H9 (cell line): ENCODE results near the gene HSD17B13. TPM values are rescaled to one million over a fixed set of nuclear protein-coding genes. Genes with fewer than 3 reads are reported as not detected.

Source experiments
- DNase-seq: peaks from one replicate; pipeline ENCODE4 v3.0.0-alpha.2; 2017
- H2AFZ ChIP-seq: one replicate; pipeline ENCODE4 v1.6.1; 2013; ENCODE audit warnings: mild to moderate bottlenecking, low read length, control low read depth, moderate library complexity
- H2AK5ac ChIP-seq: 2 replicates; pipeline ENCODE4 v1.6.1; 2013; ENCODE audit warnings: low read length, control low read depth, mixed read lengths; ENCODE audit not compliant: insufficient read length
- H2BK120ac ChIP-seq: one replicate; pipeline ENCODE4 v1.6.1; 2013; ENCODE audit warnings: low read depth, mild to moderate bottlenecking, low read length, control low read depth, inconsistent platforms; ENCODE audit not compliant: poor library complexity, severe bottlenecking
- H2BK12ac ChIP-seq: 2 replicates; pipeline ENCODE4 v1.6.1; 2013; ENCODE audit warnings: low read length, control low read depth, mixed read lengths, low read depth; ENCODE audit not compliant: insufficient read length
- H2BK15ac ChIP-seq: 2 replicates; pipeline ENCODE4 v1.6.1; 2013; ENCODE audit warnings: low read depth, low read length, control low read depth
- H2BK20ac ChIP-seq: one replicate; pipeline ENCODE4 v1.6.1; 2013; ENCODE audit warnings: low read depth, mild to moderate bottlenecking, low read length, control low read depth, inconsistent platforms; ENCODE audit not compliant: poor library complexity, severe bottlenecking
- H2BK5ac ChIP-seq: 2 replicates; pipeline ENCODE4 v1.6.1; 2013; ENCODE audit warnings: low read length, control low read depth, mixed read lengths; ENCODE audit not compliant: insufficient read length
- H3K14ac ChIP-seq: 2 replicates; pipeline ENCODE4 v1.6.1; 2013; ENCODE audit warnings: low read length, control low read depth; ENCODE audit not compliant: insufficient read depth
- H3K18ac ChIP-seq: 2 replicates; pipeline ENCODE4 v1.6.1; 2013; ENCODE audit warnings: low read depth, mild to moderate bottlenecking, mixed read lengths, low read length, control low read depth; ENCODE audit not compliant: insufficient read length
- H3K23ac ChIP-seq: 2 replicates; pipeline ENCODE4 v1.6.1; 2013; ENCODE audit warnings: low read length, control low read depth, mixed read lengths, low read depth; ENCODE audit not compliant: insufficient read length
- H3K23me2 ChIP-seq: 2 replicates; pipeline ENCODE4 v1.6.1; 2013; ENCODE audit warnings: low read depth, mild to moderate bottlenecking, mixed read lengths, low read length, control low read depth; ENCODE audit not compliant: insufficient read length, poor library complexity, severe bottlenecking
- H3K27ac ChIP-seq: 2 replicates; pipeline ENCODE4 v1.5.1; 2013; ENCODE audit warnings: low read length, control low read depth, mixed read lengths, low read depth; ENCODE audit not compliant: insufficient read length
- H3K27me3 ChIP-seq: 2 replicates; pipeline ENCODE4 v1.6.1; 2013; ENCODE audit warnings: low read length, control low read depth, inconsistent platforms; ENCODE audit not compliant: insufficient read depth
- H3K4ac ChIP-seq: 2 replicates; pipeline ENCODE4 v1.6.1; 2013; ENCODE audit warnings: low read depth, mild to moderate bottlenecking, control low read depth, inconsistent platforms, low read length, moderate library complexity
- H3K4me1 ChIP-seq: 2 replicates; pipeline ENCODE4 v1.6.1; 2013; ENCODE audit warnings: low read length, control low read depth, inconsistent platforms; ENCODE audit not compliant: insufficient read depth
- H3K4me2 ChIP-seq: 2 replicates; pipeline ENCODE4 v1.6.1; 2013; ENCODE audit warnings: low read length, control low read depth, mixed read lengths; ENCODE audit not compliant: insufficient read length, insufficient read depth
- H3K56ac ChIP-seq: 2 replicates; pipeline ENCODE4 v1.6.1; 2013; ENCODE audit warnings: low read depth, mild to moderate bottlenecking, mixed read lengths, low read length, control low read depth; ENCODE audit not compliant: insufficient read length
- H3K79me1 ChIP-seq: 2 replicates; pipeline ENCODE4 v1.6.1; 2013; ENCODE audit warnings: low read depth, mild to moderate bottlenecking, moderate library complexity, low read length, control low read depth, inconsistent platforms; ENCODE audit not compliant: insufficient read depth, poor library complexity, severe bottlenecking
- H3K79me2 ChIP-seq: 2 replicates; pipeline ENCODE4 v1.6.1; 2013; ENCODE audit warnings: low read length, control low read depth, inconsistent platforms; ENCODE audit not compliant: insufficient read depth
- H3K9ac ChIP-seq: 2 replicates; pipeline ENCODE4 v1.6.1; 2013; ENCODE audit warnings: low read length, control low read depth, mixed read lengths; ENCODE audit not compliant: insufficient read length; ENCODE audit errors: extremely low read depth
- H3K9me3 ChIP-seq: one replicate; pipeline ENCODE4 v1.6.1; 2013; ENCODE audit warnings: low read depth, low read length, inconsistent platforms; ENCODE audit not compliant: control insufficient read depth
- H3T11ph ChIP-seq: one replicate; pipeline ENCODE4 v1.6.1; 2013; ENCODE audit warnings: mild to moderate bottlenecking, low read length, control low read depth, inconsistent platforms
- H4K20me1 ChIP-seq: one replicate; pipeline ENCODE4 v1.6.1; 2013; ENCODE audit not compliant: control insufficient read depth, insufficient read length, insufficient read depth
- H4K5ac ChIP-seq: 2 replicates; pipeline ENCODE4 v1.6.1; 2013; ENCODE audit warnings: low read depth, mild to moderate bottlenecking, mixed read lengths, low read length, control low read depth; ENCODE audit not compliant: insufficient read length
- H4K8ac ChIP-seq: replicated peaks from 2 replicates; pipeline ENCODE4 v1.6.1; 2013; ENCODE audit warnings: low read length, control low read depth, mixed read lengths, low read depth; ENCODE audit not compliant: insufficient read length
- H4K91ac ChIP-seq: 2 replicates; pipeline ENCODE4 v1.6.1; 2013; ENCODE audit warnings: low read depth, mild to moderate bottlenecking, moderate library complexity, mixed read lengths, low read length, control low read depth; ENCODE audit not compliant: insufficient read length
- H3K27ac Mint-ChIP-seq, 3 experiments: 2 replicates in 2 of 3; 3 replicates in 1 of 3; pipeline ENCODE4 v1.8.0; 2020 to 2021; ENCODE audit warnings: mixed read lengths in 3 of 3, mild to moderate bottlenecking in 1 of 3, moderate library complexity in 1 of 3
- H3K27me3 Mint-ChIP-seq: 2 replicates; pipeline ENCODE4 v1.8.0; 2021; ENCODE audit warnings: low read depth, mild to moderate bottlenecking, moderate library complexity, mixed read lengths
- H3K36me3 Mint-ChIP-seq, 3 experiments: 2 replicates in 2 of 3; 3 replicates in 1 of 3; pipeline ENCODE4 v1.8.0; 2020 to 2021; ENCODE audit warnings: low read depth in 3 of 3, mixed read lengths in 3 of 3; ENCODE audit not compliant: insufficient read depth in 1 of 3
- H3K4me1 Mint-ChIP-seq, 2 experiments: 2 replicates each; pipeline ENCODE4 v1.8.0; 2020; ENCODE audit warnings: mixed read lengths in 2 of 2
- H3K4me3 Mint-ChIP-seq, 2 experiments: 2 replicates in 1 of 2; 3 replicates in 1 of 2; pipeline ENCODE4 v1.8.0; 2020 to 2021; ENCODE audit warnings: mild to moderate bottlenecking in 2 of 2, mixed read lengths in 2 of 2, moderate library complexity in 1 of 2
- H3K9me3 Mint-ChIP-seq, 2 experiments: 2 replicates in 1 of 2; 3 replicates in 1 of 2; pipeline ENCODE4 v1.8.0; 2020; ENCODE audit warnings: mild to moderate bottlenecking in 2 of 2, mixed read lengths in 2 of 2, moderate library complexity in 1 of 2
- CTCF ChIP-seq: fragments of 200-600 bp; sonication (generic); conservative IDR thresholded peaks from 3 replicates; pipeline ENCODE4 v1.8.0; 2021; ENCODE audit warnings: antibody characterized with exemption, mild to moderate bottlenecking
- WGBS: extraction: QIAGEN DNeasy Blood & Tissue Kit; methylation state at CpG from one replicate; pipeline ENCODE4 v1.1.7; 2013; ENCODE audit warnings: missing lambda C conversion rate, low lambda C conversion rate, mixed read lengths; ENCODE audit not compliant: insufficient read length; ENCODE audit errors: extremely low coverage; 5-methylcytosine and 5-hydroxymethylcytosine counted together
- long read RNA-seq: library from polyadenylated mRNA; unstranded; transcript quantifications from one replicate; pipeline ENCODE4 v2.0.0, GENCODE V29; 2020
- total RNA-seq: library from RNA; stranded (reverse); gene quantifications from 2 replicates; pipeline ENCODE4 v1.2.1, GENCODE V29; 2021

Gene HSD17B13
- total RNA-seq = not detected in 2 replicates
- long read RNA-seq = 0 reads

GRCh38 chr4:87322754-87323153, at the start of gene HSD17B13:
TSS of gene HSD17B13 (minus strand) at chr4:87322882. CDS start at chr4:87322841, 41 bp downstream.
- Histone ChIP-seq H2AFZ (no peak within 1 kb of the TSS), H2BK12ac (no peak within 1 kb of the TSS)
- H3K36me3 Mint-ChIP-seq = no peaks in the 10 kb centered on the region; a peak in 1 of 7 replicates

More at GRCh38 chr4:87322754-87323153, at the start of gene HSD17B13:
- H3K9ac ChIP-seq = no peak within 1 kb of the TSS
- H3K9me3 ChIP-seq = no peaks in the 10 kb centered on the region
- no peak within 1 kb of the TSS for H3K23ac ChIP-seq
- no peak within 1 kb of the TSS for H2AK5ac ChIP-seq
- H3K4me1 Mint-ChIP-seq = no peaks in the 10 kb centered on the region
- no peaks in the 10 kb centered on the region for H3K79me2 ChIP-seq
- H4K91ac ChIP-seq = no peak within 1 kb of the TSS
- no peaks in the 10 kb centered on the region for H3K23me2 ChIP-seq
- H4K8ac ChIP-seq = no peak within 1 kb of the TSS
- no peak within 1 kb of the TSS for H3K18ac ChIP-seq
- no peak within 1 kb of the TSS for H3T11ph ChIP-seq
- H3K27ac ChIP-seq = no peak within 1 kb of the TSS
- no peak within 1 kb of the TSS for H3K4ac ChIP-seq
- no peak within 1 kb of the TSS for H2BK20ac ChIP-seq
- no peaks in the 10 kb centered on the region for H3K27me3 ChIP-seq
- H3K27me3 Mint-ChIP-seq = no peaks in the 10 kb centered on the region
- no peak within 1 kb of the TSS for H2BK15ac ChIP-seq
- H3K9me3 Mint-ChIP-seq = no peaks in the 10 kb centered on the region
- H4K20me1 ChIP-seq = no peaks in the 10 kb centered on the region
- no peak within 1 kb of the TSS for H3K4me2 ChIP-seq
- no peak within 1 kb of the TSS for H2BK5ac ChIP-seq
- no peak within 1 kb of the TSS for H3K14ac ChIP-seq
- WGBS = no CpG with 5 or more reads among the region's 2 CpGs
- no peaks in the 10 kb centered on the region for H3K4me1 ChIP-seq
- H3K27ac Mint-ChIP-seq = no peak within 1 kb of the TSS
- no peak for TF ChIP-seq CTCF
- H2BK120ac ChIP-seq = no peak within 1 kb of the TSS
- no peaks in the 10 kb centered on the region for H3K79me1 ChIP-seq
- no peak for DNase-seq
- H3K4me3 Mint-ChIP-seq = no peak within 1 kb of the TSS
- H4K5ac ChIP-seq = no peak within 1 kb of the TSS
- no peak within 1 kb of the TSS for H3K56ac ChIP-seq
